ENCODE results near the gene FXYD7.

- TF ChIP-seq MEF2A (IDR thresholded peaks at IDR 0.05; ENCODE audit: control insufficient read depth, low read depth, low read length) (no peak), NFRKB (IDR thresholded peaks at IDR 0.05; ENCODE audit: low read depth) (no peak), EZH2 (IDR thresholded peaks at IDR 0.05; ENCODE audit: borderline replicate concordance, low read depth, low read length) (no peak), FOS (IDR thresholded peaks at IDR 0.05; ENCODE audit: extremely low read depth, insufficient read length) (no peak), BRCA1 (IDR thresholded peaks at IDR 0.05) (no peak), BRCA1 (CRISPR knock-in tag; IDR thresholded peaks at IDR 0.05) (no peak), SIN3A (IDR thresholded peaks at IDR 0.05; ENCODE audit: borderline replicate concordance in 2 of 2, control insufficient read depth in 1 of 2, low read depth in 2 of 2, low read length in 2 of 2) (no peak), GTF2F1 (IDR thresholded peaks at IDR 0.05; ENCODE audit: low read depth, low read length) (no peak), JUND (IDR thresholded peaks at IDR 0.05; ENCODE audit: borderline replicate concordance, low read depth, low read length) (no peak), JUND (tag; IDR thresholded peaks at IDR 0.05; ENCODE audit: borderline replicate concordance, low read depth, low read length) (no peak)
- TF ChIP-seq, protein P1, sequence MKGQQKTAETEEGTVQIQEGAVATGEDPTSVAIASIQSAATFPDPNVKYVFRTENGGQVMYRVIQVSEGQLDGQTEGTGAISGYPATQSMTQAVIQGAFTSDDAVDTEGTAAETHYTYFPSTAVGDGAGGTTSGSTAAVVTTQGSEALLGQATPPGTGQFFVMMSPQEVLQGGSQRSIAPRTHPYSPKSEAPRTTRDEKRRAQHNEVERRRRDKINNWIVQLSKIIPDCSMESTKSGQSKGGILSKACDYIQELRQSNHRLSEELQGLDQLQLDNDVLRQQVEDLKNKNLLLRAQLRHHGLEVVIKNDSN (CRISPR knock-in tag; IDR thresholded peaks at IDR 0.05), result no peak
- TF ChIP-seq, protein P2, sequence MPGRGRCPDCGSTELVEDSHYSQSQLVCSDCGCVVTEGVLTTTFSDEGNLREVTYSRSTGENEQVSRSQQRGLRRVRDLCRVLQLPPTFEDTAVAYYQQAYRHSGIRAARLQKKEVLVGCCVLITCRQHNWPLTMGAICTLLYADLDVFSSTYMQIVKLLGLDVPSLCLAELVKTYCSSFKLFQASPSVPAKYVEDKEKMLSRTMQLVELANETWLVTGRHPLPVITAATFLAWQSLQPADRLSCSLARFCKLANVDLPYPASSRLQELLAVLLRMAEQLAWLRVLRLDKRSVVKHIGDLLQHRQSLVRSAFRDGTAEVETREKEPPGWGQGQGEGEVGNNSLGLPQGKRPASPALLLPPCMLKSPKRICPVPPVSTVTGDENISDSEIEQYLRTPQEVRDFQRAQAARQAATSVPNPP (IDR thresholded peaks at IDR 0.05; ENCODE audit: borderline replicate concordance, insufficient read depth, insufficient read length), result no peak
These were observed 9.2 kb upstream of the FXYD7 start for GRCh38 chr19:35133826-35134225.
